HepG2 (cell line): ENCODE data around the gene ANO10. TPM values are rescaled to one million over a fixed set of nuclear protein-coding genes. Genes with fewer than 3 reads are reported as not detected.
A peak's percentile ranks its signal among the peaks of the same experiment; 100 is the strongest.

Source experiments
- ATAC-seq: fragments of 200-7000 bp; cut with Tn5 transposase; 3 replicates; pipeline ENCODE4 v1.9.1; 2020; ENCODE audit warnings: mild to moderate bottlenecking, moderate library complexity
- BruUV-seq: library from RNA; stranded (reverse); fragments of 400-500 nt; replicated peaks from 2 replicates; lab custom pipeline; 2021; lab: Mats Ljungman, UMichigan
- CTCF ChIA-PET: fragments of 300-600 bp; formaldehyde crosslinking; extraction: SDS; loops from one replicate; lab custom pipeline; 2021; ENCODE audit warnings: low total read pairs, inconsistent platforms, low intra/inter-chr PET ratio; lab: Yijun Ruan, JAX
- POLR2A ChIA-PET: fragments of 350-600 bp; sonication (Branson Sonifier 250); formaldehyde crosslinking; loops from one replicate; lab custom pipeline; 2020; ENCODE audit warnings: antibody characterized with exemption, inconsistent platforms; lab: Yijun Ruan, JAX
- DNase-seq: peaks from one replicate; pipeline ENCODE4 v3.0.0-alpha.2; 2015; ENCODE audit warnings: low spot score
- FAIRE-seq: peaks from 3 replicates; lab custom pipeline; 2011; peaks lifted over from hg19 to GRCh38; lab: Jason Lieb, UNC
- H2AFZ ChIP-seq: one replicate; pipeline ENCODE4 v1.6.1; 2011; ENCODE audit warnings: low read length, inconsistent platforms
- H3K27ac ChIP-seq: fragments of 300-600 bp; 3 replicates; pipeline ENCODE4 v1.8.0; 2011; ENCODE audit warnings: mixed run types, mild to moderate bottlenecking, mixed read lengths, low read length, inconsistent platforms; ENCODE audit not compliant: insufficient read depth; ENCODE audit errors: extremely low read length
- H3K27me3 ChIP-seq, 2 experiments: fragments of 200-600 bp in 1 of 2; 2 replicates in 1 of 2; 3 replicates in 1 of 2; pipeline versions ENCODE4 v1.6.0 to v1.8.0; 2011; ENCODE audit warnings: low read length in 2 of 2, mild to moderate bottlenecking in 2 of 2, moderate library complexity in 2 of 2, inconsistent platforms in 1 of 2; ENCODE audit not compliant: insufficient read depth in 2 of 2, control insufficient read depth in 1 of 2
- H3K36me3 ChIP-seq, 2 experiments: fragments of 200-600 bp in 1 of 2; replicated peaks in 1 of 2; 2 replicates in 1 of 2; 3 replicates in 1 of 2; pipeline versions ENCODE4 v1.5.1 to v1.8.0; 2011; ENCODE audit warnings: low read length in 2 of 2, inconsistent platforms in 1 of 2; ENCODE audit not compliant: insufficient read depth in 2 of 2, control insufficient read depth in 1 of 2
- H3K4me1 ChIP-seq: 2 replicates; pipeline ENCODE4 v1.5.1; 2012; ENCODE audit warnings: low read length, inconsistent platforms; ENCODE audit not compliant: insufficient read depth
- H3K4me2 ChIP-seq: 2 replicates; pipeline ENCODE4 v1.6.0; 2011; ENCODE audit warnings: low read depth, low read length, inconsistent platforms
- H3K4me3 ChIP-seq, 3 experiments: fragments of 200-600 bp in 1 of 3; sonication (generic), shearing (Covaris generic) in 1 of 3; replicated peaks in 1 of 3; 2 replicates each; pipeline ENCODE4 v1.5.1; 2011 to 2016; ENCODE audit warnings: low read length in 3 of 3, inconsistent platforms in 2 of 3, low read depth in 2 of 3, mild to moderate bottlenecking in 2 of 3, control low read depth in 1 of 3, mixed read lengths in 1 of 3; ENCODE audit not compliant: insufficient read depth in 1 of 3
- H3K79me2 ChIP-seq: one replicate; pipeline ENCODE4 v1.6.1; 2011; ENCODE audit warnings: low read length, inconsistent platforms; ENCODE audit not compliant: insufficient read depth
- H3K9ac ChIP-seq: 2 replicates; pipeline ENCODE4 v1.6.0; 2011; ENCODE audit warnings: mild to moderate bottlenecking, low read depth, low read length, inconsistent platforms; ENCODE audit not compliant: insufficient read depth
- H3K9me3 ChIP-seq: 2 replicates; pipeline ENCODE4 v1.5.1; 2012; ENCODE audit warnings: mild to moderate bottlenecking, low read length
- H4K20me1 ChIP-seq: 2 replicates; pipeline ENCODE4 v1.6.0; 2011; ENCODE audit warnings: inconsistent platforms, mild to moderate bottlenecking, low read length, moderate library complexity; ENCODE audit not compliant: insufficient read depth
- GMEB1 ChIP-seq: sonication (generic); formaldehyde crosslinking; IDR thresholded peaks from 2 replicates; pipeline ENCODE4 v1.5.1; 2020; ENCODE audit warnings: missing genetic modification reagents, mild to moderate bottlenecking, borderline replicate concordance
- HNF4G ChIP-seq, 2 experiments: sonication (generic) in 1 of 2; formaldehyde crosslinking in 1 of 2; IDR thresholded peaks; 2 replicates each; pipeline versions ENCODE4 v1.4.0 to v1.6.1; 2011 to 2020; ENCODE audit warnings: borderline replicate concordance in 2 of 2, low read depth in 2 of 2, mild to moderate bottlenecking in 2 of 2, low read length in 1 of 2, missing genetic modification reagents in 1 of 2, moderate library complexity in 1 of 2
- NRL ChIP-seq: sonication (generic); formaldehyde crosslinking; IDR thresholded peaks from 2 replicates; pipeline ENCODE4 v1.5.0; 2020; ENCODE audit warnings: missing genetic modification reagents, mild to moderate bottlenecking, moderate library complexity, borderline replicate concordance
- PHF5A ChIP-seq: IDR thresholded peaks from one replicate; pipeline ENCODE4 v1.6.1; 2018; ENCODE audit warnings: low read depth, missing genetic modification reagents; ENCODE audit not compliant: unreplicated experiment
- SMARCE1 ChIP-seq: fragments of 450-650 bp; IDR thresholded peaks from 2 replicates; pipeline ENCODE4 v1.6.1; 2017; ENCODE audit warnings: borderline replicate concordance
- TRIM24 ChIP-seq: sonication (generic); formaldehyde crosslinking; IDR thresholded peaks from 2 replicates; pipeline ENCODE4 v1.8.0; 2022; ENCODE audit warnings: mild to moderate bottlenecking, missing genetic modification reagents
- ZNF34 ChIP-seq: sonication (generic); formaldehyde crosslinking; IDR thresholded peaks from 2 replicates; pipeline ENCODE4 v1.4.0; 2020; ENCODE audit warnings: mild to moderate bottlenecking, missing genetic modification reagents, borderline replicate concordance
- WGBS: methylation state at CpG from one replicate; pipeline ENCODE4 v1.1.6; 2017; ENCODE audit warnings: low lambda C conversion rate; 5-methylcytosine and 5-hydroxymethylcytosine counted together
- in situ Hi-C: cut with HindIII; loops from 2 replicates; pipeline ENCODE4 v1.10.0; 2017; ENCODE audit warnings: low pct_unique_long_range_greater_than_20kb; ENCODE audit not compliant: extremely low pct_ligation_motif_present
- intact Hi-C: fragments of 100-400 bp; cut with micrococcal nuclease; formaldehyde crosslinking; loops from one replicate; pipeline ENCODE4 v1.10.0; 2022; ENCODE audit not compliant: unreplicated experiment
- polyA plus RNA-seq, 8 experiments: library from polyadenylated mRNA; depleted of rRNA in 3 of 8; stranded (reverse) in 7 of 8; unstranded in 1 of 8; fragments of >200 nt; fragmentation: Illumina TruSeq in 4 of 8; extraction: Trizol in 4 of 8; gene quantifications; 2 replicates each; pipeline versions ENCODE4 v1.2.1 to v1.2.3, GENCODE V29; 2011 to 2016; ENCODE audit warnings: low read depth in 4 of 8, missing spikeins in 1 of 8, mixed read lengths in 1 of 8; ENCODE audit not compliant: insufficient read depth in 1 of 8
- total RNA-seq, 5 experiments: library from RNA; depleted of rRNA; stranded (reverse); fragments of >200 nt; fragmentation: Illumina TruSeq; extraction: Trizol; gene quantifications; 2 replicates each; pipeline ENCODE4 v1.2.3, GENCODE V29; 2016; ENCODE audit warnings: low read depth in 1 of 5
- TF ChIP-seq, protein P1 (sequence below): sonication (generic); formaldehyde crosslinking; IDR thresholded peaks from 2 replicates; pipeline ENCODE4 v1.4.0; 2020; ENCODE audit warnings: missing genetic modification reagents
- TF ChIP-seq, protein P2 (sequence below), 2 experiments: fragments of 450-650 bp in 1 of 2; sonication (generic) in 1 of 2; formaldehyde crosslinking in 1 of 2; IDR thresholded peaks; 2 replicates each; pipeline versions ENCODE4 v1.6.1 to v1.8.0; 2016 to 2022; ENCODE audit warnings: antibody characterized with exemption in 1 of 2, mild to moderate bottlenecking in 1 of 2, missing genetic modification reagents in 1 of 2

The ANO10 gene
- total and polyA plus RNA-seq, 2 of the 13 experiments (the other 11 are each of a cell fraction or from before 2014, with no cell fraction given): 10.4 to 13.1 TPM

DNA sequence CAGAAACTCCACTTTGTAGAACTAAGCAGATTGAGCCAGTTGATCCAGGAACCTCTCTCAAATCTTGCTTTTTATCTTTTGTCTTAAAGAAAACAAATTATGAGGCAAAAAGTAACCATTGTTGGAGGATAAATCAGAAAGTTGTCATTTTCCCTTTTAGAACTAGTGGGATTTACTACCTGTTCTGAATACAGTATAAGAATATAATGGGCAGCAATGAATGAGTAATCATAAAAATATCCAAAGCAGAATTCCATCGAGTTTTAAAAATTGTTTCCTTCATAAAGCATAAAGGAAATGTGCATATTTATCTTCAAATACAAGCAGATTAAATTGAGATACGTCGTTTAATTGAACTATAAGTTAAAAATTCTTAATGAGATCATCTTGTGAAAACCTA, 15.9 kb upstream of the ANO10 start (continued):
- no peak for TF ChIP-seq GMEB1 (CRISPR knock-in tag)
- no peak for TF ChIP-seq NRL (CRISPR knock-in tag)
- no peak for TF ChIP-seq SMARCE1
- no peak for TF ChIP-seq PHF5A (CRISPR knock-in tag)
- no peak for TF ChIP-seq TRIM24 (CRISPR knock-in tag)
- TF ChIP-seq ZNF34 (CRISPR knock-in tag): no peak
- TF ChIP-seq, protein P1, sequence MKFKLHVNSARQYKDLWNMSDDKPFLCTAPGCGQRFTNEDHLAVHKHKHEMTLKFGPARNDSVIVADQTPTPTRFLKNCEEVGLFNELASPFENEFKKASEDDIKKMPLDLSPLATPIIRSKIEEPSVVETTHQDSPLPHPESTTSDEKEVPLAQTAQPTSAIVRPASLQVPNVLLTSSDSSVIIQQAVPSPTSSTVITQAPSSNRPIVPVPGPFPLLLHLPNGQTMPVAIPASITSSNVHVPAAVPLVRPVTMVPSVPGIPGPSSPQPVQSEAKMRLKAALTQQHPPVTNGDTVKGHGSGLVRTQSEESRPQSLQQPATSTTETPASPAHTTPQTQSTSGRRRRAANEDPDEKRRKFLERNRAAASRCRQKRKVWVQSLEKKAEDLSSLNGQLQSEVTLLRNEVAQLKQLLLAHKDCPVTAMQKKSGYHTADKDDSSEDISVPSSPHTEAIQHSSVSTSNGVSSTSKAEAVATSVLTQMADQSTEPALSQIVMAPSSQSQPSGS: no peak
- TF ChIP-seq, all 625 proteins: peak for 0

DNA sequence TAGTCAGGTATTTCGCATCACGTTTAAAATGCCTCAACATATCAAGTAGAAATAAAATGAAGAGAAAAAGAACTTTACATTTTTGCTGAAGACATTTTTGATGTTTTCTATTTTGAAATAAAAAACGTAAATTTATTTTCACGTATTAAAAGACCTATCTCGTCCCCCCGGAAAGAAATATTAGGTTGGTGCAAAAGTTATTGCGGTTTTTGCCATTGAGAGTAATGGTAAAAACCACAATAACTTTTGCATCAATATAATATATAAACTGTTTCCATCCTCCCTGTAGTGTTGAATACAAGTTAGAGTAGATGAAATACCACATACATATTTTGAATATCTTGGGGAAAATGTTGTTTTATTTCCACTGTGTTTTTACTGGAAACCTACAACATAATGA, 11.2 kb upstream of the ANO10 start:
- H3K9me3 ChIP-seq: no peaks in the 10 kb centered on the region
- ATAC-seq (no peak), DNase-seq (no peak), FAIRE-seq (no peak)
- no peak overlapping the region for H3K27ac ChIP-seq
- H3K9ac ChIP-seq: no peak overlapping the region
- WGBS: 55% methylated on average over 7 of the region's 7 CpGs
- no peak for TF ChIP-seq HNF4G (IDR thresholded peaks at IDR 0.05; ENCODE audit: borderline replicate concordance, low read depth, low read length)
- TF ChIP-seq HNF4G (CRISPR knock-in tag; IDR thresholded peaks at IDR 0.05; ENCODE audit: borderline replicate concordance, low read depth): no peak
- TF ChIP-seq, protein P2, sequence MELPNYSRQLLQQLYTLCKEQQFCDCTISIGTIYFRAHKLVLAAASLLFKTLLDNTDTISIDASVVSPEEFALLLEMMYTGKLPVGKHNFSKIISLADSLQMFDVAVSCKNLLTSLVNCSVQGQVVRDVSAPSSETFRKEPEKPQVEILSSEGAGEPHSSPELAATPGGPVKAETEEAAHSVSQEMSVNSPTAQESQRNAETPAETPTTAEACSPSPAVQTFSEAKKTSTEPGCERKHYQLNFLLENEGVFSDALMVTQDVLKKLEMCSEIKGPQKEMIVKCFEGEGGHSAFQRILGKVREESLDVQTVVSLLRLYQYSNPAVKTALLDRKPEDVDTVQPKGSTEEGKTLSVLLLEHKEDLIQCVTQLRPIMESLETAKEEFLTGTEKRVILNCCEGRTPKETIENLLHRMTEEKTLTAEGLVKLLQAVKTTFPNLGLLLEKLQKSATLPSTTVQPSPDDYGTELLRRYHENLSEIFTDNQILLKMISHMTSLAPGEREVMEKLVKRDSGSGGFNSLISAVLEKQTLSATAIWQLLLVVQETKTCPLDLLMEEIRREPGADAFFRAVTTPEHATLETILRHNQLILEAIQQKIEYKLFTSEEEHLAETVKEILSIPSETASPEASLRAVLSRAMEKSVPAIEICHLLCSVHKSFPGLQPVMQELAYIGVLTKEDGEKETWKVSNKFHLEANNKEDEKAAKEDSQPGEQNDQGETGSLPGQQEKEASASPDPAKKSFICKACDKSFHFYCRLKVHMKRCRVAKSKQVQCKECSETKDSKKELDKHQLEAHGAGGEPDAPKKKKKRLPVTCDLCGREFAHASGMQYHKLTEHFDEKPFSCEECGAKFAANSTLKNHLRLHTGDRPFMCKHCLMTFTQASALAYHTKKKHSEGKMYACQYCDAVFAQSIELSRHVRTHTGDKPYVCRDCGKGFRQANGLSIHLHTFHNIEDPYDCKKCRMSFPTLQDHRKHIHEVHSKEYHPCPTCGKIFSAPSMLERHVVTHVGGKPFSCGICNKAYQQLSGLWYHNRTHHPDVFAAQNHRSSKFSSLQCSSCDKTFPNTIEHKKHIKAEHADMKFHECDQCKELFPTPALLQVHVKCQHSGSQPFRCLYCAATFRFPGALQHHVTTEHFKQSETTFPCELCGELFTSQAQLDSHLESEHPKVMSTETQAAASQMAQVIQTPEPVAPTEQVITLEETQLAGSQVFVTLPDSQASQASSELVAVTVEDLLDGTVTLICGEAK (IDR thresholded peaks at IDR 0.05): peak; percentile 67
- TF ChIP-seq, protein P2 (CRISPR knock-in tag; IDR thresholded peaks at IDR 0.05): no peak
- ChIA-PET CTCF (no interaction called here), POLR2A (no interaction called here)
- H3K36me3 ChIP-seq: no peaks in the 10 kb centered on the region
- no peaks in the 10 kb centered on the region for H3K79me2 ChIP-seq
- H3K27me3 ChIP-seq: no peaks in the 10 kb centered on the region
- no peaks in the 10 kb centered on the region for H4K20me1 ChIP-seq
- no peak overlapping the region for H2AFZ ChIP-seq
- in situ Hi-C loops (loop anchor here (10.0 kb wide), 1 partner anchor 88 kb away; no protein-coding TSS in a partner anchor), intact Hi-C loops (no loop called here)
- no peak overlapping the region for H3K4me2 ChIP-seq
- H3K4me3 ChIP-seq: no peak overlapping the region
- no peaks in the 10 kb centered on the region for H3K4me1 ChIP-seq
- no TSS peak for BruUV-seq
